GM19193 (cell line): Measurements from ENCODE around the gene ELFN1.

Source experiments
- POLR2A ChIP-seq: IDR thresholded peaks from 4 replicates; pipeline ENCODE4 v1.6.1; 2011; ENCODE audit not compliant: insufficient read depth, insufficient read length; ENCODE audit errors: extremely low read depth

The ELFN1 gene

DNA sequence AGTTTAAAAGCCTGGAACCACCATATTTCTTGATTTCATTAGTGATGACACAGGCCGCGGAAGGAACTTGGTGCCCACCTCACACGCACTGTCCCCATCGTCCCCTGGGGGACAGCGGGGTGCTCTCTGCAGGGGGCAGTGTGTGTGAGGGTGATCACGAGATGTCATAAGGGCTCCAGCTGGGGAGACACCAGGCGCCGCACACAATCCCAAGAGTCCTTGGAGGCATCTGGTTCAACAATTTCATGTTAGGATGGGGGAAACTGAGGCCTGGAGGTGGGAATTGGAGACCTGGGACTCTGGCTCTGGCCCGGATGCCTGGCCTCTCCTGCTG, 66.4 kb downstream of the ELFN1 start:
- no peak for TF ChIP-seq POLR2A

- no peak for TF ChIP-seq POLR2A
These were observed 66.8 kb downstream of the ELFN1 start for GRCh38 chr7:1736830-1737229.

DNA sequence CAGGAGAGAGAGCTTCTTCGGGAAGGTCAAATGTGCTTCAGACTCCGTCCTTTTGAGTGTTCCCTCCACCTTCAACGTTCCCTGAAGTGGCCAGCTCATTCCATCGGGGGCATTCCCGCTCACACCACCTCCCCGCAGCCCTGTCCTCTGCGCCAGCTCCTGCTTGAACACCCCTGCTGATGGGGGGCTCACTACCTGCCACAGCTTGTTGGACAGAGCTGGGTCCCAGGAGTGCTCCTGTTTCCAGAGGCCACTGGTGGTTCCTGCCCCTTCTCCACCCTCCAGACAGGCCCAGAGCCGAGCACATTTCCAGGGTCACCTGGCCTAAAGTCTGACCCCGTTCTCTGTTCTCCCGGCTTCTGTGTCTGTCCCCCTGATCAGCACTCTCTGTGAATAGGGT, 67.4 kb downstream of the ELFN1 start:
- TF ChIP-seq POLR2A, result no peak

DNA sequence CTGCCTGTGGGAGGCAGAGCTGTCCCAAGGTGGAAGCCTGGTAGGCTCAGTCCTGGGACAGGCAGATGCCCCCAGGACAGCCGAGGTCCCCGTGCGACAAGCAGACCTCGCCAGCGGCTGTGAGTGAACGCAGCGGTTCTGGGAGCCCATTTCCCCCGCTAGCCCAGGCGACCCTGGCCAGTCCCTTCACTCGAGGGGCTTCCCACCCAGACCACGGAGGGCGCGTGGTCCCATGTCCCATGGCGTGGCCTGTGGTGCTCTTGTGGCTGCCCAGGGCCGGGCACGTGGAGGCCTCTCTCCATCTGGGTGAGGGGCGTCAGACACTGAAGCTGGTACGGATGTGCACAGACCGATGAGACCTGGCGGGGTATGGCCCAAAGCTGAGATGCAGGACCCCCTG, 67.9 kb downstream of the ELFN1 start:
- TF ChIP-seq POLR2A, result no peak

DNA sequence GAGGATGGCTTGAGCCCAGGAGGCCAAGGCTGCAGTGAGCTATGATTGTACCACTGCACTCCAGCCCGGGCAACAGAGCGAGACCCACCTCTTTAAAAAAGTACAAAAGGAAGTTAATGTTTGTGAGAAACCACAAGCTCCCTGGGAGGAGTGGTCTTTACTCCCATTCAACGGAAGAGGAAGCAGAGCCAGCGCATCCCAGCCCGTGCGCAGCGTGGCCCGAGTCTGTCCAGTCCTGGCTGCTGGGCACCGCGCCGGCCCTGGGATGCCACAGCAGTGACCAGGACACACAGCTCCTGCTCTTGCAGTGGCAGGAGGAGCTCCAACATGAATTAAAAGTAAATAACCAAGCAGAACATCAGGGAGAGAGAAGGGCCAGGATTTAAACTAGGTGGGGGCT, 68.4 kb downstream of the ELFN1 start:
- no peak for TF ChIP-seq POLR2A

DNA sequence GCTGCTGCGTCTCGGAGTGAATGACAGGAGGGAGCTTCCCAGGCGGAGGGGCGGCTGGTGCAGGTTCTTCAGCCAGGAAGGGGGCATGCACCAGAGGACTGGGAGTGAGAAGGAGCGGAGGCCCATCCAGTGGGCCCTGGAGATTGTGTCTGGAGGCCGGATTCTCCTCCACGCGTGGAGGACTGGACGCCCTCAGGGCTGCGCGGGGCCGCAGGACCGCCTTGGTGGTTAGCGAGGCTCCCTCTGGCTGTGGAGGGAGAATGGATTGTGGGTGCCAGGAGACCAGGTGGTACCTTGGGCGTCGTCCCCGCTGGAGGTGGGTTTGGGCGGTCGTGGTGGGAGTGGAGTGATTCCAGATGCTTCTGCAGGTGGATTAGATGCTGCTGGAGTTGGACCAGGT, 68.9 kb downstream of the ELFN1 start:
- TF ChIP-seq POLR2A, result no peak

- no peak for TF ChIP-seq POLR2A
These were observed 69.5 kb downstream of the ELFN1 start for GRCh38 chr7:1739593-1739992.

DNA sequence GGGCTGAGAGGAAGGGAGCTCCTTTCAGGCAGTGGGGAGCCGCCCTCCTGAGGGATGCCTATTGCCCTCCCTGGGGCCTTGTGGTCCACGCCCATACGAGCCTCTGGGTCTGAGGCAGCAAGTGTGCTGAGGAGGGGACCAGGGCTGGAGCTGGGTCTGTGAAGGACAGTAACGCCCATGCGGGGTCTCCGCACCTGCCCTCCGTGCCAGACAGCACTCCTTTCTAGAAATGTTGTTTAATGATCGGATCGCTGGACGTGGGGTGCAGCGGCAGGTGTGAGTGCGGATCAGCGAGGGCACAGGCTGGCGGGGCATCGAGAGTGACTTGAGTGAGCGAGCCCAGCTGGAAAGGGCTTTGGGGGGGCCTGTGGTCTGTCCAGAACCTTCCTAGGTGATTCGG, 70.1 kb downstream of the ELFN1 start:
- no peak for TF ChIP-seq POLR2A

DNA sequence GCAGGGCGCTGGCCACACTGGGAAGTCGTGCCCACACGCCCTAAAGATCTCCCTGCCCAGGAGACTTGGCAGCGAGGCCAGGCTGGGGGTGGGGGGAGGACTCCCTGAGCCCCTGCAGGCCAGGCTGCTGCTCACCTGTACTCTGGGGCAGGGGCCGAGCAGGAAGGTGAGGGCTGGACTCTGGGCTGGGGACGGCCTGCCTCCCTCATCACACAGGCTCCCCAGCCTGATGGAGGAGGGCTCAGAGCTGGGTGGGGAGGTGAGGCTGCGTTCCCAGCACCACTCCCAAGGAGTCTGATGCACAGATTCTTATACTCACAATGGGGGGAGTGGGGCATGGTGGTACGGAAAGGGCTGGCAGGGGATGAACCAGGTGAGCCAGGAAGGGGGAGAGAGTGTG, 71.2 kb downstream of the ELFN1 start:
- no peak for TF ChIP-seq POLR2A

DNA sequence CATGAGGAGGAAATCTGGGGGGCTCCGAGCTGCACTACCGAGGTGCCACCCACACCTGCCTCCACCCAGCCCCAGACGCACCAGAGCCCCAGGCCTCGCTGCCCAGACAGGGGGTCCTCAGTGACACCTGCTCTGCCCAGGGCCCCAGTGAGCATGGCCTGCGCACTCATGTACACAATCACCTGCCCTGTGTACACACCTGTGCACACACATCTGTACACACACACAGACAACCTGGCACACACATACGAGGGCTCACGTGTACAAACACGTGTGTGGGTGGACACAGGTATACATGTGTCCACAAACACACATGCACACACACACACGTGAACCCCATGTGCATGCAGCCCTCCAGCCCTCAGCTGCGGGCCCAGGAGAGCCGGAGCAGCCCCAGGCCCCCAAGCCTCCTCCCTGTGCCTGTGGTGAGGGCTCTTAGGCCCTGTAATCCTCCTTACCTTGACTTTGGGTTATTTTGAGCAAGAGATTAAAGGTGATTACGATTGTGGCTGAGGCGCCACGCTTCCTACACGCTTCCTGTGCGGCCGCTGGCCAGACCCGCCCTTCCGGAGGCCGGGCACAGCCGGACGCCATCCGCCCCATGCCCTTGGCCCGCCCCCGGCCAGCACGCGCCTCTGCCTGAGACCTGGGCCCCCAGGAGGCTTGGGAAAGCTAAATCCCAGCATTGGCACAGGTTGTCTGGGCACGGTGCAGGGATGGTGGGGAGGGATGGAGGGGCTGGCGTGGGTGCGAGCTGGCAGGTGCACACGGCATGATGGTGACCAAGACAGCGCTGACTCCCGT, 71.9 kb downstream of the ELFN1 start:
- TF ChIP-seq POLR2A, result no peak

DNA sequence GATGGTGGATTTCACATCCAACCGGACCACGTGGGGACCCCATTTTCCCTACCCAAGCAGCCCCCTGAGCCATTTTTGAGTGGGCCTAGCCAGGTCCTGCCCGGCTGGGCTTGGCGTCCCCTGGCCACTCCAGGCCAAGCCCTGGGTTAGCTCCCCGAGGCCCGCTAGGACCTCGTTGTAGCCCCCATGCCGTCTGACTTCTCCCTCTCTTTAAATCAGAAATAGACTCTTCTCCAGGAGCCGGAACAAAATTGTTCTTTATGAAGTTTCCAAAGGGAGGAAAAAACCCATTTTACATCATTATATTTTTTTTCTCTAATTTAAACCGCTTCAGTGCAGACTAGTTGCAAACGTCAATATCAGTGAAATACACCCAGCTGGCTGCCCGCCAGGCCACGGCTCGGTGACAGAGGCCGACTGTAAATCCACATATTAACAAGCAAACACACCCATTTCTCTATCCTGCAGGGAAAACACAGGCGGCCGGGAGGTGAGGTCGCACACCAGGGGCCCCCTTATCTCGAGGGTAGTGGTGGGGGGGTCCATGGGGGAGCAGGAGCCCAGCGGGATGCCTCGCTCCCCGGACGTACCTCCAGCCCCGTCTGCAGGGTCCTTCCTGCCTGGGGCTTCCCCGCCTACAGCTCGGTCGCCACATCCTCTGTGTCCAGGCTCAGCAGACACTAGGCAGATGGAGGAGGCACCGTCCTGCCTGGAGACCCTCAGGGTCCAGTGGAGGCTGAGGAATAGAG, 72.7 kb downstream of the ELFN1 start:
- no peak for TF ChIP-seq POLR2A

GRCh38 chr7:1743481-1744230, 73.6 kb downstream of the ELFN1 start:
- TF ChIP-seq POLR2A, result no peak

DNA sequence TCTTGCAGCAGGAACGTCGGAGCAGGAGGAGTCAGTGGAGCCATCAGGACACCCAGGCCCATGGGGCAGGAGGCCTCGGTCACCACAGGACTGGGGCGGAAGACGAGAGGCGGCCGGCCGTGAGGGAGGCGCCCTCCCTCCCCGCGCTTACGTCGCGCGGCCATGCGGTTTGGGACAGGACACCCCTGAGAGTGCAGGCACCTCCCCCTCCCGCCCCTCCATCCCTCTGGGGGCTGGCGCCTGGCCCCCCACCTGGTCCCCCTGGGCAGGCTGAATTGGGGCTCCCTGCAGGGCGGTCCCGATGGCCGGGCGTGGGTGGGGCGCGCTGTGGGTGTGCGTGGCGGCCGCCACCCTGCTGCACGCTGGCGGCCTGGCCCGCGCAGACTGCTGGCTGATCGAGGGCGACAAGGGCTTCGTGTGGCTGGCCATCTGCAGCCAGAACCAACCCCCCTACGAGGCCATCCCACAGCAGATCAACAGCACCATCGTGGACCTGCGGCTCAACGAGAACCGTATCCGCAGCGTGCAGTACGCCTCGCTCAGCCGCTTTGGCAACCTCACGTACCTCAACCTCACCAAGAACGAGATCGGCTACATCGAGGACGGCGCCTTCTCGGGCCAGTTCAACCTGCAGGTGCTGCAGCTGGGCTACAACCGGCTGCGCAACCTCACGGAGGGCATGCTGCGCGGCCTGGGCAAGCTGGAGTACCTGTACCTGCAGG, 74.4 kb downstream of the ELFN1 start:
- TF ChIP-seq POLR2A, result no peak

GRCh38 chr7:1745018-1745532, 75.0 kb downstream of the ELFN1 start:
- no peak for TF ChIP-seq POLR2A
